Small intestine (tissue), 7 donors: Measurements from ENCODE around the gene NPDC1. TPM values are rescaled to one million over a fixed set of nuclear protein-coding genes. Genes with fewer than 3 reads are reported as not detected.

Experiments
- DNase-seq, 2 donors: peaks; one replicate each; pipeline versions ENCODE4 v3.0.0 to v3.0.0-alpha.2; 2013
- FAIRE-seq: peaks from 2 replicates; lab custom pipeline; 2012; peaks lifted over from hg19 to GRCh38; lab: Jason Lieb, UNC
- H3K27ac ChIP-seq, 3 donors: one replicate each; pipeline ENCODE4 v1.5.1; 2013; ENCODE audit warnings: low read length in 2 of 3, mild to moderate bottlenecking in 2 of 3, control low read depth in 1 of 3, inconsistent platforms in 1 of 3, low read depth in 1 of 3, moderate library complexity in 1 of 3
- H3K27me3 ChIP-seq, 3 donors: one replicate each; pipeline ENCODE4 v1.6.1; 2013; ENCODE audit warnings: low read length in 3 of 3, inconsistent platforms in 1 of 3; ENCODE audit not compliant: control insufficient read depth in 3 of 3, insufficient read depth in 3 of 3
- H3K36me3 ChIP-seq, 3 donors: one replicate each; pipeline ENCODE4 v1.6.1; 2013; ENCODE audit warnings: low read length in 3 of 3, inconsistent platforms in 1 of 3, low read depth in 1 of 3, mild to moderate bottlenecking in 1 of 3, moderate library complexity in 1 of 3; ENCODE audit not compliant: control insufficient read depth in 3 of 3, insufficient read depth in 2 of 3
- H3K4me1 ChIP-seq, 3 donors: one replicate each; pipeline ENCODE4 v1.6.1; 2013; ENCODE audit warnings: low read length in 2 of 3, inconsistent platforms in 1 of 3, low read depth in 1 of 3, mild to moderate bottlenecking in 1 of 3, moderate library complexity in 1 of 3; ENCODE audit not compliant: control insufficient read depth in 3 of 3, insufficient read depth in 2 of 3
- H3K4me3 ChIP-seq, 3 donors: one replicate each; pipeline ENCODE4 v1.5.1; 2013; ENCODE audit warnings: low read length in 3 of 3, control low read depth in 1 of 3, inconsistent platforms in 1 of 3, low read depth in 1 of 3, mild to moderate bottlenecking in 1 of 3, moderate library complexity in 1 of 3
- H3K9me3 ChIP-seq, 2 donors: one replicate each; pipeline ENCODE4 v1.6.1; 2013; ENCODE audit warnings: low read depth in 1 of 2, low read length in 1 of 2; ENCODE audit not compliant: control insufficient read depth in 2 of 2, insufficient read depth in 1 of 2
- WGBS, 3 donors: extraction: QIAGEN DNeasy Blood & Tissue Kit; methylation state at CpG; one replicate each; pipeline ENCODE4 v1.1.7; 2013; 5-methylcytosine and 5-hydroxymethylcytosine counted together
- polyA plus RNA-seq, 4 donors: library from polyadenylated mRNA; stranded (reverse) in 3 of 4; unstranded in 1 of 4; fragments of 200-250 nt in 3 of 4; fragments of 120-200 nt in 1 of 4; gene quantifications; one replicate each; pipeline versions ENCODE4 v1.2.1 to v1.2.3, GENCODE V29; 2013
- donor health status: healthy with polysubstance abuse.
- donor health status: control.
- donor health status: control.
- donor health status: Bipolar disorder and iron deficiency.
- donor health status: healthy.

Gene NPDC1
- polyA plus RNA-seq, 4 donors, result 18.3 to 84.6 (median 33.7) TPM

DNA sequence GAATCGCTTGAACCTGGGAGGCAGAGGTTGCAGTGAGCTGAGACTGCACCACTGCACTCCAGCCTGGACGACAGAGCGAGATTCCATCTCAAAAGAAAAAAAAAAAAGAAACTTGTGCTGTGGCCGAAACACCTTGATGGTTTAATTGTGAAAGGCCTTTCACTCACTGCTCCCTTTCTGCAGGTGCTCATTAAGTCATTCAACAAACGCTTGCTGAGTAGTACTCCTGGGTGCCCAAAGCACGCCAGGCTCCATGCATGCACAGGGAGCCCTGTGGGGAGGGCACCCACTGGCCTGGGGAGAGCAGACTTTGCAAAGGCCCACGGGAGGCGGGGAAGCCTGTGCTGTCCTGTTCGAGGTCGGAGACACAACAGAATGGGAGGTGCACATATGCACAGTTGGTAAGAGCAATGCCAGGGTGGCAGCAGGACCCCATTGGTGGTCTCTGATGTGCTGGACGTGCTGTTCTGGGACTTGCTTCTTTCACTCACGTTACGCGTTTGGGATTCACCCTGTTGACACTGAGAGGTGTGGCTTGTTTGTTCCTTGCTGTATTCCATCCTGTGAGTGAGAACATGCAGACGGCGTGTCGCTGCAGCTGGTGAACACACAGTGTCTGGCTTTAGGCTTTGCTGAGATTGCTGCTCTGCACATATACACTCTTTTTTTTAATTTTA lies 10.9 kb upstream of the NPDC1 start:
- FAIRE-seq (no peak), DNase-seq (no peak)
- H3K27me3 ChIP-seq, result peaks cover 0 to 11% (median 6%) of the 10 kb centered on the region in 3 donors
- 33 to 60% (median 49%) methylated on average over 17 of the region's 17 CpGs for WGBS, 3 donors
- no peaks in the 10 kb centered on the region for H3K36me3 ChIP-seq
- no peak overlapping the region for H3K4me3 ChIP-seq
- no peak overlapping the region for H3K27ac ChIP-seq
- H3K9me3 ChIP-seq, result no peaks in the 10 kb centered on the region
- peaks cover 4 to 32% (median 6%) of the 10 kb centered on the region in 3 donors for H3K4me1 ChIP-seq

GRCh38 chr9:137055385-137056364 lies 9.7 kb upstream of the NPDC1 start:
- Histone ChIP-seq H3K9me3 (no peaks in the 10 kb centered on the region), H3K4me1 (peaks cover 4 to 32% (median 6%) of the 10 kb centered on the region in 3 donors), H3K4me3 (peak overlapping the region in 2 of 3 donors; percentile 64 to 66), H3K27me3 (peaks cover 0 to 16% (median 6%) of the 10 kb centered on the region in 3 donors), H3K27ac (peak overlapping the region; percentile 82 to 99 (median 83)), H3K36me3 (peaks cover 0 to under 1% (median 0%) of the 10 kb centered on the region in 3 donors)
- DNase-seq (peak; percentile 94 to 96), FAIRE-seq (no peak)
- WGBS, 3 donors, result 11 to 26% (median 25%) methylated on average over 24 to 28 of the region's 28 CpGs

GRCh38 chr9:137054932-137055384 lies 9.0 kb upstream of the NPDC1 start:
- no peaks in the 10 kb centered on the region for H3K9me3 ChIP-seq
- peaks cover 4 to 32% (median 6%) of the 10 kb centered on the region in 3 donors for H3K4me1 ChIP-seq
- peaks cover 0 to 3% (median 0%) of the 10 kb centered on the region in 3 donors for H3K36me3 ChIP-seq
- DNase-seq, result peak; percentile 73
- H3K27ac ChIP-seq, result peak overlapping the region; percentile 82 to 99 (median 83)
- no peak for FAIRE-seq
- H3K4me3 ChIP-seq, result peak overlapping the region in 2 of 3 donors; percentile 64 to 66
- H3K27me3 ChIP-seq, result peaks cover 0 to 23% (median 8%) of the 10 kb centered on the region in 3 donors
- 32 to 52% (median 45%) methylated on average over 15 to 17 of the region's 17 CpGs for WGBS, 3 donors

- DNase-seq (peak; percentile 88 to 92), FAIRE-seq (no peak)
- 12 to 18% (median 16%) methylated on average over 37 to 90 of the region's 90 CpGs for WGBS, 3 donors
- Histone ChIP-seq H3K4me3 (peak within 1 kb of the TSS; percentile 20 to 66 (median 64)), H3K27ac (peak within 1 kb of the TSS; percentile 82 to 99 (median 83)), H3K4me1 (peaks cover 4 to 32% (median 6%) of the 10 kb centered on the region in 3 donors), H3K9me3 (no peaks in the 10 kb centered on the region), H3K27me3 (peaks cover 0 to 30% (median 14%) of the 10 kb centered on the region in 3 donors), H3K36me3 (peaks cover 0 to 3% (median 0%) of the 10 kb centered on the region in 3 donors)
These were observed 8.3 kb upstream of the NPDC1 start, which contains the start of gene ENTPD2 for GRCh38 chr9:137053944-137054931. ENTPD2 (minus strand) TSS chr9:137054061; CDS start chr9:137053997, 64 bp downstream.

GRCh38 chr9:137052998-137053943 lies 7.3 kb upstream of the NPDC1 start:
- Histone ChIP-seq H3K4me1 (peaks cover 4 to 32% (median 6%) of the 10 kb centered on the region in 3 donors), H3K36me3 (peaks cover 0 to 3% (median 0%) of the 10 kb centered on the region in 3 donors), H3K27ac (no peak overlapping the region), H3K27me3 (peaks cover 0 to 39% (median 14%) of the 10 kb centered on the region in 3 donors), H3K4me3 (peak overlapping the region in 2 of 3 donors; percentile 13 to 66), H3K9me3 (no peaks in the 10 kb centered on the region)
- FAIRE-seq (no peak), DNase-seq (no peak)
- WGBS, 3 donors, result 14 to 21% (median 14%) methylated on average over 48 to 71 of the region's 71 CpGs

DNA sequence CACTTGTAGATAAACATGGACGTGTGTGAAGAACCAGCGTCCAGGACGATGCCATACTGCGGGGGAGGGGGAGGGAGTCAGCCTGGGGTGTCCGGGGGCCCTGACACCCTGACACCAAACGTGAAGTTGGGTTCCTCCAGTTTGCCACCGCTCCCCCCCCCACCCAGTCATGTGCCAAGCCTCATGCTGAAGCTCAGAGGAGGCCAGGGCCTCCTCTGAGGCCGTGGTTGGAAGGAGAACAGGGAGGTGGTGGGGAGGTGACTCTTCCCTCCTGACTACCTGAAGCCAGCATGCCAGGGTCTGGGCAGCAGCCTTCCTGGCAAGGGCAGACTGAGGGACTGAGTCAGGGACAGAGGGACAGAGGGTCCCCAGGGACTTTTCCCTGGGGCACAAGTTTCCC lies 6.3 kb upstream of the NPDC1 start:
- no peak for DNase-seq
- Histone ChIP-seq H3K4me1 (peaks cover 4 to 32% (median 6%) of the 10 kb centered on the region in 3 donors), H3K9me3 (no peaks in the 10 kb centered on the region), H3K27me3 (peaks cover 0 to 48% (median 16%) of the 10 kb centered on the region in 3 donors), H3K4me3 (no peak overlapping the region), H3K27ac (no peak overlapping the region), H3K36me3 (peaks cover 0 to 3% (median 0%) of the 10 kb centered on the region in 3 donors)
- no peak for FAIRE-seq
- WGBS, 3 donors, result 75 to 86% (median 86%) methylated on average over 7 to 8 of the region's 8 CpGs
